Erythroblast (primary cell): ENCODE results near the gene CNTNAP5.

Experiments
- GATA1 ChIP-seq: IDR thresholded peaks from 2 replicates; pipeline ENCODE4 v1.6.1; 2011; ENCODE audit warnings: low read depth, mild to moderate bottlenecking, control low read depth, low read length, moderate library complexity
- POLR2A ChIP-seq: IDR thresholded peaks from 2 replicates; pipeline ENCODE4 v1.6.1; 2011; ENCODE audit warnings: mild to moderate bottlenecking, low read length

DNA sequence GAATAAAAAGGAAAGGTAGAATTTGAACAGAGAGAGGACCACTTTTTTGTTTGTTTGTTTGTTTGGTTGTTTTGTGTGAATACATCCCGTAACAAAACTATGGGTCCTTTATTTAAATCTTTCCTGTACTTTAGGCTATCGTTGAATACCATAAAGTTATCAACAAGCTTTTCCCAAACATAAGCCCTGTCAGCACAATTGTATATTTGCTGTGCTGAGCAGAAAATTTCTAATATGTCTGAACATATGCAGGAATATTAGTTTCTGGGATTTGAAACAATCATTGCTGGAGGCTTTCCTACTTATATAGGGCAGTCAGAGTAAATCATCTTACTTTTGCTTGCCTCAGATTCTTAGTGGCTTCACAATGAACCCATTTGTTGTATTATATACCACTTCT is 536.4 kb downstream of the CNTNAP5 start:
- TF ChIP-seq POLR2A = no peak
- TF ChIP-seq GATA1 = no peak
